HFF-Myc (cell line): Measurements from ENCODE around the gene TMEM43.

Experiments
- DNase-seq: peaks from one replicate; pipeline ENCODE4 v3.0.0-alpha.2; 2011; ENCODE audit warnings: low read depth; ENCODE audit errors: extremely low read depth
- H3K4me3 ChIP-seq: replicated peaks from 2 replicates; pipeline ENCODE4 v1.5.1; 2011; ENCODE audit warnings: low read depth, mild to moderate bottlenecking, control low read depth, low read length
- TF ChIP-seq, protein P1 (sequence below): IDR thresholded peaks from 2 replicates; pipeline ENCODE4 v1.5.1; 2012; ENCODE audit warnings: mild to moderate bottlenecking, low read depth, low read length, control low read depth; ENCODE audit errors: missing control alignments

TMEM43 gene

DNA sequence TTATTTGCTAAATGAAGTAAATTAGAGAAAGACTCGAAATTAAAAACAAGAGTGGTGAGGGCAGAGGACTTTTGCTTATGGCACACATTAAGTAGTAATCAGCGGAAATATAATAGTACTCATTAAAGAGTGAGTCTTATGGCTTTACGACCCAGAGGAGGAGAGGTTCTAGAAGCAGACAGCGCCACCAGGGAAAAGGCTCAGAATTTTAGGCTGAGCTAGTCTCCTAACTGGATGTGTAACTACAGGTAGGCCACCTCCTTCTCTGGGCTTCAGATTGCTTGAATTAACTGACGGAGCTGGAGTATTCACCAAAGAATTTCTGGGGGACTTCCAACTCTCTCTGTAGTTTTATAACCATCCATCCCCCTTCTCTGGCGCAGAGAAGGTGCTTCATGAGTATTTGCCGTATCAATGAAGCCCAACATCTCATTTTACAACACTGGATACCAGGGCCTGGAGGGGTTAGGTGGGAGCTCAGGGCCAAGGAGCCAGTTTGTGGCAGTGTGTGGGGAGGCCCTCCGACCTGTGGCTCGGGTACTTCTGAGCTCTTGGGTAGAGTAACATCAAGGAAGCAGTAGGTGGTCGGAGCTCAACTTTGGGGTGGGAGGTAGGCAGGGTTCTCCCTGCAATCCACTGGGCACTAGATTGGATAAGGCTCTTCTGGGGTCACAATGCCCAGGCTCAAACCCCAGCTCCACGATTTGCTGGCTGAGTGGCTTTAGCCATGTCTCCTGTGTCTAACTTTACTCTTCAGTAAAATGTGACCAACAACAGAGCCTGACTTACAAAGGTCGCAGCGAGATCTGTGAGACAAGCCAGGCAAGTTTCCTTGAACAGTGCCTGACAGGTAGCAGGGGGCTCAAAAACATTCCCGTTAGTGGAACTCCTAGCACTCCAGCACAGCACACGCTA is 1.3 kb upstream of the TMEM43 start:
- no peak for DNase-seq
- peak overlapping the region; percentile 93 for H3K4me3 ChIP-seq

GRCh38 chr3:14124223-14124614 is 633 bp upstream of the TMEM43 start:
- H3K4me3 ChIP-seq = peak overlapping the region; percentile 93
- TF ChIP-seq, protein P1, sequence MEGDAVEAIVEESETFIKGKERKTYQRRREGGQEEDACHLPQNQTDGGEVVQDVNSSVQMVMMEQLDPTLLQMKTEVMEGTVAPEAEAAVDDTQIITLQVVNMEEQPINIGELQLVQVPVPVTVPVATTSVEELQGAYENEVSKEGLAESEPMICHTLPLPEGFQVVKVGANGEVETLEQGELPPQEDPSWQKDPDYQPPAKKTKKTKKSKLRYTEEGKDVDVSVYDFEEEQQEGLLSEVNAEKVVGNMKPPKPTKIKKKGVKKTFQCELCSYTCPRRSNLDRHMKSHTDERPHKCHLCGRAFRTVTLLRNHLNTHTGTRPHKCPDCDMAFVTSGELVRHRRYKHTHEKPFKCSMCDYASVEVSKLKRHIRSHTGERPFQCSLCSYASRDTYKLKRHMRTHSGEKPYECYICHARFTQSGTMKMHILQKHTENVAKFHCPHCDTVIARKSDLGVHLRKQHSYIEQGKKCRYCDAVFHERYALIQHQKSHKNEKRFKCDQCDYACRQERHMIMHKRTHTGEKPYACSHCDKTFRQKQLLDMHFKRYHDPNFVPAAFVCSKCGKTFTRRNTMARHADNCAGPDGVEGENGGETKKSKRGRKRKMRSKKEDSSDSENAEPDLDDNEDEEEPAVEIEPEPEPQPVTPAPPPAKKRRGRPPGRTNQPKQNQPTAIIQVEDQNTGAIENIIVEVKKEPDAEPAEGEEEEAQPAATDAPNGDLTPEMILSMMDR = no peak
- no peak for DNase-seq

More for the DNA sequence above, 1.3 kb upstream of the TMEM43 start:
- TF ChIP-seq, protein P1 = no peak

- peak overlapping the region; percentile 93 for H3K4me3 ChIP-seq
- TF ChIP-seq, protein P1 = no peak
- peak; percentile 82 for DNase-seq
Observed at GRCh38 chr3:14125193-14126016, 553 bp downstream of the TMEM43 start.

GRCh38 chr3:14126017-14126886 is 1.4 kb downstream of the TMEM43 start:
- TF ChIP-seq, protein P1 = no peak

DNA sequence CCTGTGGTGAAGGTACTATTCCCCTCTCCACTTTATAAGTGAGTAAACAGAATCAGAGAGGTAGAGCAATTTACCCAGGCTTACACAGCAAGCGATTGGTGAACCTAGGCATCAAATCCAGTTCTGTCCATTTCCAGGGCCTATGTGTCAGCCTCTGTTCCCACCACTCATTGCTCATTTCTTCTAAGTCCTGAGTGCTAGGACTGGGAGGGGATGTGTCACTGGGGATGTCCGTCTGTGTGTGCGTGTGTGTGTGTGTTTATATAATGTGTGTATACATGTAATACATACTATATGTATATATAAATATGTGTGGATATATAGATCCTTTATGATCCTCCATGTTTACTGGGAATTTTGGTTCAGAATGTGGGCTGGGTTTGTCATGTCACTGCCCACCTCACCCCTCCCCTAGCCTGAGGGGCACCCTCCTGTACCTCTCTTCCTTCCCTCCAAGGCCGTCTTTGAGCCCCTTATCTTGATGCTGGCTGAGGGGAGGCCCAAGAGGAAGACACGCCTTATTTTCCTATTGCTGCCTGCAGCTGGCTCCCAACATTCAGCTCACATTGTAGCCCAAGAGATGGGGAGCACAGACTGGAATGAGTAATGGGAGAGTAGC is 2.1 kb downstream of the TMEM43 start:
- H3K4me3 ChIP-seq = peak overlapping the region; percentile 93
- DNase-seq = no peak
- TF ChIP-seq, protein P1 = no peak

More at GRCh38 chr3:14126017-14126886, 1.4 kb downstream of the TMEM43 start:
- DNase-seq = no peak
- peak overlapping the region; percentile 93 for H3K4me3 ChIP-seq

GRCh38 chr3:14127516-14128161 is 2.8 kb downstream of the TMEM43 start:
- DNase-seq = no peak
- no peak overlapping the region for H3K4me3 ChIP-seq
- TF ChIP-seq, protein P1 = no peak
